OCI-LY7 (cell line): ENCODE results near the gene COBL.

ENCODE experiments used
- CTCF ChIP-seq: fragments of 200-600 bp; sonication (generic); conservative IDR thresholded peaks from 2 replicates; pipeline ENCODE4 v1.5.1; 2014; ENCODE audit warnings: mild to moderate bottlenecking, antibody characterized with exemption, low read length, moderate library complexity, mixed read lengths
- EZH2phosphoT487 ChIP-seq: fragments of 200-600 bp; sonication (generic); IDR thresholded peaks from 2 replicates; pipeline ENCODE4 v1.6.1; 2018; ENCODE audit warnings: low read depth, borderline replicate concordance, mild to moderate bottlenecking, mixed run types, antibody characterized with exemption, low read length, moderate library complexity, mixed read lengths

GRCh38 chr7:51182636-51183166, 133.9 kb downstream of the COBL start:
- TF ChIP-seq CTCF (no peak), EZH2phosphoT487 (no peak)
